Fibroblast of skin of right biceps (primary cell): ENCODE measurements around the gene TMEM74B.
"Not testable (repeated sequence)": the region's sequence is repeated elsewhere in the genome, so short reads cannot be mapped to it uniquely, and the experiment has no call there.

Source experiments
- DNase-seq: peaks from one replicate; pipeline ENCODE4 v3.0.0-alpha.2; 2013

Gene TMEM74B

DNA sequence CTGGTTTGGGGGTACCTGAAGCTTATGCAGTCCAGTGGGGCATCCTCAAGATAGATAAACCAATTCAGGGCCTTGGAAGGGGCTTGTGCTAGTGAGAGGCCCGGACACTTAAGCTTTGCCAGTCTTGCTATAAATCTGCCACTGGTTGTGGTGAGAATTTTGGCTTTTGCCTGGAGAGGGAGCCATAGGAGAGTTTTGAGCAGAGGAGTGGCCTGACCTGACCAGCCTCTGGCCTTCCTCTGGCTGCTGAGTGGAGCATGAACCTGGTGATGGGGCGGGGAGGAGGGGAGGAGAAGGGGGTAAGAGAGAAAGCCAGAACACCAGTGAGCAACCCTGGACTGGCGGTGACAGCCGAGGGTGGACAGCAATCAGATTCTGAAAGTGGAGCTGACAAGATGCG is 7.1 kb downstream of the TMEM74B start:
- no peak for DNase-seq

DNA sequence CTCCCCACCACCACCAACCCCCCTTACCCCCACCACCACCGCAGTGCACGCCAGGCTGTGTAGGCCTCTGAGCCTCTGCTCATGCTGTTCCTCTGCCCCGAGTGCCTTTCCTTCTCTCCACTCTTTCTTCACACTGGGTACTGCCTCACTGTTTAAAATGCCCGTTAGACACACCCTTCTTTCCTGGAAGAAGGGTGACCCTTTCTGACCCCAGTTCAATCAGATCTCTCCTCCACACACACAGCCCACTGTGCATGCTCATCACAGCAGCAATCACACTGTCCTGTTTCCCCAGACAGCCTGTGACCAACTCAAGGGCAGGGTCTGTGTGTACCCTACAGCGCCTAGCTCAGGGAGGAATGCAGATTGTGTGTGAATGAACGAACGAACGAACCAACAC is 10.0 kb downstream of the TMEM74B start:
- no peak for DNase-seq

DNA sequence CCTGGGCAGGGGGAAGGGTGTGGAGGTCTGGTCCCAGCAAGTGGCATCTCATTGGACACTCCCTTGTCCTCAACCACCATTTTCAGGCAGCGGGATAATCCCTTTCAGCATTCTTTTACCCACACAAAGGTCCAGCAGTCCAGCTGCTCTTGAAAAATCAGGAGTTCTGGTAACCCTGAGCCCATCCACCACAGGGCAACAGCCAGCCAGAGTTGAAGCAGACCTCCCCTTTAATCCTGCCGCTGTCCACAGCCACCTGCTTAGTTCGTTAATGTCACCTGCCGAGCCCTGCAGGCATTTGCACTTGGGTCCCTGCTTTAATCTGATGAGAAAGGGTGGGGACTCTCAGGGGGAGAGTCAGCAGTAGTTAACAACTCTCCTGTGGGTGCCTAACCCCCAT is 11.1 kb downstream of the TMEM74B start:
- DNase-seq = no peak

DNA sequence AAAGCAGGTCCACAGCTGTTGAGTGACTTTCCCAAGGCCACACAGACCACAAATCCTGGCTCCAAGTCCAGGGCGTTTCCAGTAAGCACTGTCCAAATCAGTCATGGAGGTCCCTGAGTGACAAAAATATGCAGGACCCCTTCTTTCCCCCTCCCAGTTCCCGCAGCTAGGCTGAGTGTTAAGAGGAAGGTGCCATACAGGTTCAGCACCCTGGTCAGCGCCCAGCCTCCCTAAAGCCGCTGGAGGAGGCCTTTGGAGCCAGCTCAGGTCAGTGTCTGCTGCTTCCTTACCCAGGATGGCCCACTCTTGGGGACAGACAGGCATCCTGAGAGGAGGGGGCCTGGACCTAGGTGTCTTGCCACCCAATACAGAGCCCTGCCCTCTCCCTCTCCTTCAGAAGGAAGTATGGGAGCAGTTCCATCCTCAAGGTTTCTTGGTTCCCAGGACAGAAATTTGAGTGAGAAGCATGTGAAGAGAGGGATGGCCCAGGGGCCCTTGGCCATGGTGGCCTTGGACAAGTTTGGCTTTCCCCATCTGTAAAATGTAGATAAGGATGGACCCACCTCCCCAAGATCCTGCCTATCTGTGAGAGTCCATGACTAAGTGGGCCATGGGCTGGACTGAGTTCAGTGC is 13.2 kb downstream of the TMEM74B start:
- DNase-seq = peak; percentile 36

DNA sequence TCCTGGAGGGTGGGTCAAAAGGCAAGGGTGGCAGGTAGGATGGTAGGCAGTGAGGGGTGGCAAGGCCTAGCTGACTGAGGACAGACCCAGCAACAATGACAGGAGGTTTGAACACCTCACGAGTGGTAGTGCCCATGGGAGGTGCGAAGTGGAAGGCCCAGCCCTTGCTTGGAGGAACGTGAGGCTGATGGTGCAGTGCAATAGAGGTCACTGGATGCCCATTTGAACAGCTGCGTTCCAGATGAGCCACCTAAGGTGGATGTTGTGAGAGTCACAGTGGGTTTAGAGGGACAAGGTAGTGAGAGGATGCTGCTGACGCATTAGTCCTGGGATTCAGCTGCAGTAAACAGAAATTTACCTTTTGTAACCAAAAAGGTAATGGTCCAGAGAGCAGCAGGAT is 15.6 kb downstream of the TMEM74B start:
- DNase-seq = no peak

DNA sequence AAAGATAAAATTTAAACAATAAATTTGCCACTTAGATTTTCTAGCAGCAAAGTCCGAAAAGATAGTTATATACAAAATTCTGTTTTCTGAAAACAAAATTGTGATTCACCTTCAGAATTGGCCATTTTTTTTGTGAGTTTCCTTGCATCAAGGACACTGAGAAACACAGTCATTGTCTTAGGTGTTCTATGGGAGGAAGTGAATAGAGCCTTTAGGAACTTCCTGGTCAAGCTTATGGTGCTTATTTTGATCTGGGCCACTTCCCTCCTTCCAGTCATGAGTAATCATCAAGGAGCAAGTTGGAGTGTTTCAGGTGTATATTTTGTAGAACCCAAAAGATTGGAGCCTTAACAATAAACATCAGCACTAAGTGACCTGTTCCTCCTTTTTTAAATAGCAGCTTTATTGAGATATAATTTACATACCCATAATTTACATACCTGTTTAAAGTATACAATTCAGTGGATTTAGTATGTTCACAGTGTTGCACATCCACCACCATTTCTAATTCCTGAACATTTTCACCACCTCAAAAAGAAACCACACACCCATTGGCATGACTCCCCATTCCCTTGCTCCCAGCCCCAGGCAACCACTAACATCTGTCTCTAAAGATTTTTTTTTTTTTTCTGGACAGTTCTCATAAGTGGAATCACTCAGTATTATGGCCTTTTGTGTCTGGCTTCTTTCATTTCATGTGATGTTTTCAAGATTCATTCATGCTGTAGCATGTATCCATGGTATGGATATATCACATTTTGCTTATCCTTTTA is 17.6 kb downstream of the TMEM74B start:
- no peak for DNase-seq

DNA sequence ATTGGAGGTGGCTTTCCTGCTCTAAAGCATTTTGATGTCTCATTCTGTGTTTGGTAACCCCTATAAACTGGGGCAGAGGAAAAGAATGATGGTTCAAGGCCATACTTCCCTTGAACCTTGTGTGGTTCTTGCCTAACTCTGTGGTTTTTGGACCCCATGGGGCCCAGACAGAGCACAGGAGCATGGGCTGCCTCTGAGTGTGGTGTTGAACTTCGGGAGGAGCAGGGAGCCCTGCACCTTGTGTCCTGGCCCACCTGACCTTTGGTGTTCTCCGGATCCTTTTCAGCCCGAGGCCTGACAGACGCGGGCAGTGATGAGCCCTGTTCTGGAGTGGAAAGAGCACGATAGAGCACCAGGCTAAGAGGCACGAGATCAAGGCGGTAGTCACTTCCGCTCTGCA is 18.8 kb downstream of the TMEM74B start:
- DNase-seq = no peak

DNA sequence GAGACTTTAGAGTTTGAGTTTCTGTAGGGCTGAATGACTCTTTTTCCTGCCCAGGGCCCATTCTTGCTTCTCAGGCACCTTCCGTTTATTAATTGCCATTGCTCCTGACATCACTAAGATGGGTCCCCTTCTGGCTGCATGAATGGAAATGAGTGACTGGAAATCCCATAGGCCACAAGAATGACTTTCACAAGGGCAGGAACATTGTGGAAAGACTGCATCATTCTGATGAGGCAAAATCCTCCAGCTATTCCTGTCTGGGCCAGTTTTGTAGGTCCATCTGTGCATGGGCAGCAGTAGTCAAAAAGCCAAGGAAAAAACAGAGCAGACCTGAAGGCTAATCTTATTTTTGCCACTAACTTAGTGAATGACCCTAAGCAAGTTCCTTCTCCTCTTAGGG is 19.3 kb downstream of the TMEM74B start:
- DNase-seq = no peak

DNA sequence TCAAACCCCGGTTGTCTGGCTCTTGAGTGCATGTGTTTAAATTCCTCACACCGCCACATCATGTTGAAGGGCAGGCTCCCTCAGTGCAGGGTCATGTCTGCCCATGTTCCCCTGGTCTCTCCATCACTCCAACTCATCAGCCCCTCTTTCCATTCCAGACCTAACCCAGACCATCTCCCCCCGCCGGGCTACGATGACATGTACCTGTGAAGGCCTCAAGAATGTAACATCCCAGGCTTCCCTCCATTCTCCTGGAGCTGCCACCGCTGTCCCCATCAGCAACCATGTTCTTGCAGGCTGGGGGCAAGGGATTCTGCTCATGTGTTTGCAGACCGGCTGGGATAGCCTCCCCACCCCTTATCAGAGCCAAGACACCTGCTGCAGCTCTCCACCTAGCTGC is 19.9 kb downstream of the TMEM74B start:
- no peak for DNase-seq

DNA sequence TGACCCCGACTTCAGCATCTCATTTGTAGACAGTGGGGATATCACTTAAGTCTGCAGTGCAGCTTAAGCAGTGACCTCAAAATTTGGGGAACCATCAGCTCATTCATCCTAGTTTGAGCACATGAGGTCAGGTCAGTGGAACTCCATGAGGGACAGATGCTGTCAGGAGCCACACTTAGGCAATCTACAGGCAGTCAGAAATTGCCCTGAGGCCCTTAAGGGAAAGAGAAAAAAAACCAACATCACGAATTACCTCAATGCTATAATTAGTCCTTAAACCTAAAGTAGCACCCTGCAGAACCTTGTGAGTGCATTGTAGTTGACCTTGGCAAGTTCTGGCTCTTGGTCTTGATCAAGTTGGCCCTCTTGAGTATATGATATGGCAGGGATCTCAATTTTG is 21.1 kb downstream of the TMEM74B start:
- no peak for DNase-seq

DNA sequence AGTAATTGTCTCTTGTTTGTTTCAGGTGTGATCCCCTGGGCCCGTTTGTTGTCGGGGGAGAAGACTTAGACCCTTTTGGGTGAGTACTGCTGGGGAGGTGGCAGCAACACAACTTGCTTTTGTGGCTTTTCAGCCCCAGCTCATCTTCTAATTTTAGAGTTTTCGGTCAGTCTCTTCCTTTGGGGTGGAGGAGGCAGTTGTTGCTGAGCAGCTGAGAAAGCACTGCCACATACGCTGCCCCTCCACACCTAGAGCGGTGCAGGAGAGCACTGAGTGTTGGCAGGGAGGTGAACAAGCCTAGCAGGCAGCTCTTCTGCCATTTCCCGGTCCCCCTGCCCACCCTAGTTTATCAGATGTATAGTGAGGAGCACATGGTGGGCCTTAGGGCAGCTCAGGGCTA is 21.7 kb downstream of the TMEM74B start:
- no peak for DNase-seq

DNA sequence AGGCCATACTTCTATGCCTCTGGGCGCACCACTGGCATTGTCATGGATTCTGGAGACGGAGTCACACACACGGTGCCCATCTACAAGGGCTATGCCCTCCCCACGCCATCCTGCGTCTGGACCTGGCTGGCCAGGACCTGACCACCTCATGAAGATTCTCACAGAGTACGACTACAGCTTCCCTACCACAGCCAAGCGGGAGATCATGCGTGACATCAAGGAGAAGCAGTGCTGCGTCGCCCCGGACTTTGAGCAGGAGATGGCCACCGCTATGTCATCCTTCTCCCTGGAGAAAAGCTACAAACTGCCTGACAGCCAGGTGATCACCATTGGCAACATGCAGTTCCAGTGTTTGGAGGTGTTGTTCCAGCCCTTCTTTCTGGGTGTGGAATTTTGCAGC is 23.8 kb downstream of the TMEM74B start:
- no peak for DNase-seq

DNA sequence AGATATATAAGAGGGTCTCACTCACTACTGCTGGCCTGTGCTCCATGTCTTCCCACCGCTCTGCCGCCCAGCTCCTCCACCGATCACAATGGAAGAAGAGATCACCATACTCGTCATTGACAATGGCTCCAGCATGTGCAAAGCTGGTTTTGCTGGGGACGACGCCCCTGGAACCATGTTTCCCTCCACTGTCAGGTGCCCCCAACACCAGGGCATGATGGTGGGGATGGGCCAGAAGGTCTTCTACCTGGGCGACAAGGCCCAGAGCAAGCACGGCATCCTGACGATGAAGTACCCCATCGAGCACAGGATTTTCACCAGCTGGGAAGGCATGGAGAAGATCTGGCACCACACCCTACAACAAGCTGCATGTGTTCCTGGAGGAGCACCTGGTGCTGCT is 24.3 kb downstream of the TMEM74B start:
- no peak for DNase-seq

DNA sequence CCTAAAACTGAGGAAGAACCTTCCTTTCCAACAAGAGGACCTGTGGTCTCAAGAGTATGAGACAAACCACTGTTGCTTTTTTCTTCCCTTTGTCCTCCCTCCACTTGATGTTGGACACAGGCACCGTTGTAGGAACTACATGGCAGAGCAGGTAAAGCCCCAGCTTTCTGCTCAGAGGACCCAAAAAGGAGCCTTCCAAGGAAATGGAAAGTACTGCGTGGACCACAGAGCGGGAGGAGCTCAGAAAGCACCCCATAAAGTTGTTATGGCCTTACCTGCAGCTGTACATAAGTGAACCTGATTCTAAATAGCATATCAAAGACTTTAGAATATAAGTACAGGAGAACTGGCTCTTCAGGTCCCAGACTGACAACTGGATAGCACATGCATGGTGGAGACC is 29.4 kb downstream of the TMEM74B start:
- DNase-seq = no peak

DNA sequence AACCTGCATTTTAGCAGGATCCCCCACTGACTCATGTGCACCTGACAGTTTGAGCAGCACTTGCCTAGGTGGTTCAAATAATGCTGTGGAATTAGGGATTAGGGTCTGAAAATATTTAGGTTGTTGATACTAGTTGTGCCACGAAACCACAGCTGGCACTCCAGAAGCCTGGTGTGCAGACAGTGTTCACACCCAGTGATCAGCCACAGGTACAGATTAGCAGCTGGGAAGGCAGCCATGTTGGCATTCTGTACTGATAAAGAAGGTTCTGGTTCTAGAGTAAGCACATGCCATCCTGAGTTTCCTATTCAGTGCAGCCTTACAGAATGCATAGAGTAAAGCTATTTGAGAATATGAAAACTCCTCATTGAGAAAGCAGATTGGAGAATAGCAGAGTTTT is 30.1 kb downstream of the TMEM74B start:
- DNase-seq = no peak

DNA sequence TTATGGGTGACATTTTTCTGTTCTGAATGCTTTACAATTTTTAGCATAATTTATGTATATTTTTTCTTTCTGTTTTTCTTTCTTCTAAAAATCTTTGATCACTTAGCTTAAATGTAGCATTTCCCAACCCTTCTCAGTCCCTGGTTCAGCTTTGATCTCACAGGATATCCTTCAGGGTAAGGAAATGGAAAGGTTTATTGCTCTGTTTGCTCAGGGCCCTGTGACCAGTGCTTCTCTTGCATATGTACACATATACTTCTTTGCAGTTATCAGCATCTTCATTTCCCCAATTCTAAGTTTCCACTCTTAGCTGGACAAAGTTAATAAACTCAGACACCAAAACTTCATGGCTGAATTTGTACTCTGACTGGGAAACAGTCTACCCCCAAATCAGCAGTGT is 30.6 kb downstream of the TMEM74B start:
- DNase-seq = no peak

DNA sequence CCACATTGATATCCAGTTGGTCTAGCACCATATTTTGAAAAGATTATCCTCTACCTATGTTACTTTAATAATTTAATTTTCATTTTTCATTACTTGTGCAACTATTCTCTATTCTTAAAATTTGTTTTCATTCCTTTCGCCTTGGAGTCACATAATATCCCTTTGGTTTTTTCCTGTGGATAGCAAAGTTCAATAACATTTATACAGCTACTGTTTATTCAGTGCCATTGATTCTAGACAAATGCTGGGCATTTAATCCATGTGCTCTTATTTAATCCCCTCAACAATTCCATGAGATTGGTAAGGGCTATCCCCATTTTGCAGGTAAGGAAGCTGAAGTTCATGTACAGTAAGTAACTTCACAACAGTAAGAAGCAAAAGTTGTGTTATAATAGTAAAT is 33.8 kb downstream of the TMEM74B start:
- no peak for DNase-seq

DNA sequence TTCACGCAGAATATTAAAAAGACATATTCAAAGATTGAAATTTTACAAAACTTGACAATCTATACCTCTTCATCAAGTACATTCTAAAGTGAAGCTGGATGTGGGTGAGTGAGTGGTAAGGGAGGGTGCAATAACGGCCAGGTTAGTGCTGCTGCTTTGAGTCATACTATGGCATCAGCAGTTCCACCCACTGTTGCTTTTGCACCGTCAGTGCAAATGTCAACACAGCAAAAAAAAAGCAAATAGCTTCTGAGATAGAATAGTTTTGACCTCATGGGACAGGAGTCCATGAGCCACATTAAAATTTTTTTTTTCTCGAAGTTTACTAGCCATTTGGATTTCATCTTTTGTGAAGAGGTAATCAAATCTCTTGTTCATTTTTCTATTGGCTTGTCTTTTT is 34.6 kb downstream of the TMEM74B start:
- no peak for DNase-seq

DNA sequence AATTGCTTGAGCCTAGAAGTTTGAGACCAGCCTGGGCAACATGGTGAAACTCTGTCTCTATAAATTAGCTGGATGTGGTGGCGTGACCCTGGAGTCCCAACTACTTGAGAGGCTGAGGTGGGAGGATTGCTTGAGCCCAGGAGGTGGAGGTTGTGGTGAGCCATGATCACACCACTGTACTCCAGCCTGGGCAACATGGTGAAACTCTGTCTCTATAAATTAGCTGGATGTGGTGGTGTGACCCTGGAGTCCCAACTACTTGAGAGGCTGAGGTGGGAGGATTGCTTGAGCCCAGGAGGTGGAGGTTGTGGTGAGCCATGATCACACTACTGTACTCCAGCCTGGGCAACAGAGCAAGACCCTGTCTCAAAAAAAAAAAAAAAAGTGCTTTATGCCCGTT is 35.0 kb downstream of the TMEM74B start:
- not testable (repeated sequence) for DNase-seq

DNA sequence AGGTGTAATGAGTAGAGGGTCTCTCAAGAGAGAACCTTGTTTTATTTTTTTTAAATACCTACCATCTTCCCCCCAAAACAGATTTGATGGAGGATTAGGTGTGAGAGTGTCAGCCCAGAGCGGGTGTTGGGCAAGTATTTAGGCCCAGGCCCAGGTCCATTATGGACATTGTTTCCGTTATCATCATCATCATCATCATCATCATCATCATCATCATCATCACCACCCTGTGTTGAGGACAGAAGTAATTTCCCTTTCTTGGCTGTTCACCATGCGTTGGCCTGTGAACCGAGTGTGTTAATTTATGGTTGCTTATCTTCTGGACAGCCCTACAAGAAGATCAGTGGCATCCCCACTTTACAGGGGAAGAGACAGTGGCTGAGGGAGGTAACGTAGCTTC is 37.8 kb downstream of the TMEM74B start:
- no peak for DNase-seq

DNA sequence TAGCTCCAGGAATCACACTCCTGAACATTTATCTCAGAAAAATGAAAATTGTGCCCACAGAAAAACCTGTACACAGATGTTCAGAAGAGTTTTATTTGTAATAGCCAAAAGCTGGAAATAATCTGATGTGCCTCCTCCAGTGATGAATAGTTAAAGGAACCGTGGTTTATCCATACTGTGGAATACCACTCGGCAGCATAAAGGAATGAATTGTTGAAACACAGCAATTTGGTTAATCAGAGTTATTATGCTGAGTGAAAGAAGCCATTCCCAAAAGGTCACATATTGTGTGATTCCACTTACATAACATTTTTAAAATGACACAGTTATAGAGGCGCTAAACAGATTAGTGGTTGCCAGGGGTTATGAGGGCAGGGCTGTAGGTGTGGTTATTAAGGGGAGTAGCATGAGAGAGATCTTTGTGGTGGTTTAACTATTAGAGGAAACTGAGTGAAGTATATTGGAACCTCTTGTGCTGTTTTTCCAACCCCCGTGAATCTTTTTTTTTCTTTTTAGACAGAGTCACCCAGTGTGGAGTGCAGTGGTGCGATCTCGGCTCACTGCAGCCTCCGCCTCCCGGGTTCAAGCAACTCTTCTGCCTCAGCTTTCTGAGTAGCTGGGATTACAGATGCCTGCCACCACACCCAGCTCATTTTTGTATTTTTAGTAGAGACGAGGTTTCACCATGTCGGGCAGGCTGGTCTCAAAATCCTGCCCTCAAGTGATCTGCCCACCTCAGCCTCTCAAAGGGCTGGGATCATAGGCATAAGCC is 40.2 kb downstream of the TMEM74B start:
- no peak for DNase-seq

DNA sequence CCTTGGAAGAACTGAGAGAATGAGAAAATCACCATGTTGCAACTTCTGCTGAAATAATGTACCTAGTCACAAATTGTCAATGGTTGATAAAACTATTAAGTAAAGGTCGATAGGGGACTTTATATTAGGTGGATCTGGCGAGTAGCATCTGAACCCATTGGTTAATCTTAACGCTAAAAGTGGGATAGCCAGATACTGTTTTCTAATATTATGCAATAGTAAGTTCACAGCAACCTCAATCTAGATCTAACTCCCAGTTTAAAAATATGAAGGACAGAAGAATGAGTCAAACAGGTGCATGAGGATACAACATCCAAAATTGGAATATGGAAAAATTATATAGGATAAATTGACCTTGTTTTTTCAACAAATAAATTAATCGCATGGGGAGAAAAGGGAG is 47.5 kb downstream of the TMEM74B start:
- DNase-seq = no peak

DNA sequence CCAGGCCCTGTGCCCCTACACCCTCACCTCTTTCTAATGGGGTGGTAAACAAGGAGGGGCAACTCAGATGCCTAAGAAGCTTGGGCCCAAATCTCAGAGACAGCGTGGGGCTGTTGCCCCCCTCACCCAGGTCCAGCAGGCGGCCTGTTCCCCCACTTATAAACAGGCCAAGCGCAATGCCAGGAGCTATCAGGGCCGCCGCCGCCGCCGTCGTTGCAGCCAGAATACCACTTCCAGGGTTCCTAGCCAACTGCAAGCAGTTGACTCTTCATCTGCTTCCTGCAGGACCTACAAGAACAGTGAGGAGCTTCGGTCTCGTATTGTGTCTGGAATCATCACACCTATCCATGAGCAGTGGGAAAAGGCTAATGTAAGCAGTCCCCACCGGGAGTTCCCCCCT is 49.9 kb downstream of the TMEM74B start:
- no peak for DNase-seq

DNA sequence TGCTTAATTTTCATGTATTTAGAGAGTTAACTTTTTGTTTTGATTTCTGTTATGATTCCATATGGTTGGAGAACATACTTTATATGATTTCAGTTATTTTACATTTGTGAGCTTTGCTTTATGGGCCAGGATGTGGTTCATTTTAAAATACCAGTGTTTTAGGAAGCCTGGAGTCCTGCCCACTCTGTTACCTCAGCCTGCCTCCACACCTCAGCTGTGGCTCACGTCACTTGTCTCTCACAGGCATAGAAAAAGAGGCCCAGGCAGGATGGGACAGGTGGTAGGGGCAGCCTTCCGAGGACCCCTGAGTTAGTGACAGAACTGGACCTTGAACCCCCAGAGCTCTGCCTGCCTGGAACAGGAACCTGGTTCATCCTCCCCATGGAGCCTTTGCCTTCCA is 50.4 kb downstream of the TMEM74B start:
- DNase-seq = no peak
